Fibroblast of skin of left biceps (primary cell): ENCODE measurements around the gene FAM3D.

Experiments used
- DNase-seq, 2 experiments: peaks; one replicate each; pipeline ENCODE4 v3.0.0-alpha.2; 2013; ENCODE audit warnings: low read depth in 2 of 2

Gene FAM3D

GRCh38 chr3:58656631-58657030, 9.9 kb downstream of the FAM3D start:
- no peak for DNase-seq

GRCh38 chr3:58654466-58654865, 12.1 kb downstream of the FAM3D start:
- no peak for DNase-seq

GRCh38 chr3:58652624-58653023, 13.9 kb downstream of the FAM3D start:
- DNase-seq = no peak

- DNase-seq = no peak
These were observed 15.3 kb downstream of the FAM3D start for GRCh38 chr3:58651276-58651675.

- no peak for DNase-seq
These were observed 19.0 kb downstream of the FAM3D start for GRCh38 chr3:58647381-58648141.

- no peak for DNase-seq
These were observed 20.1 kb downstream of the FAM3D start for GRCh38 chr3:58646503-58646902.

GRCh38 chr3:58645726-58646125, 20.8 kb downstream of the FAM3D start:
- DNase-seq = no peak

GRCh38 chr3:58642846-58643245, 23.7 kb downstream of the FAM3D start:
- no peak for DNase-seq

GRCh38 chr3:58640700-58641372, 25.7 kb downstream of the FAM3D start:
- DNase-seq = peak; percentile 30 to 33

- no peak for DNase-seq
These were observed 26.7 kb downstream of the FAM3D start for GRCh38 chr3:58639842-58640241.

- no peak for DNase-seq
These were observed 27.6 kb downstream of the FAM3D start for GRCh38 chr3:58639001-58639400.

- no peak for DNase-seq
These were observed 28.0 kb downstream of the FAM3D start for GRCh38 chr3:58638591-58638990.

GRCh38 chr3:58637509-58637908, 29.1 kb downstream of the FAM3D start:
- DNase-seq = no peak

GRCh38 chr3:58635371-58636285, 30.9 kb downstream of the FAM3D start:
- no peak for DNase-seq

GRCh38 chr3:58633157-58633865, 33.3 kb downstream of the FAM3D start:
- no peak for DNase-seq

- DNase-seq = no peak
These were observed 34.8 kb downstream of the FAM3D start for GRCh38 chr3:58631742-58632141.

GRCh38 chr3:58630710-58631092, 35.9 kb downstream of the FAM3D start:
- no peak for DNase-seq

GRCh38 chr3:58630076-58630709, 36.4 kb downstream of the FAM3D start:
- DNase-seq = peak; percentile 21 to 30

GRCh38 chr3:58629629-58630028, 36.9 kb downstream of the FAM3D start:
- no peak for DNase-seq

- peak; percentile 99 for DNase-seq
These were observed 37.6 kb downstream of the FAM3D start for GRCh38 chr3:58628823-58629562.

- no peak for DNase-seq
These were observed 38.6 kb downstream of the FAM3D start for GRCh38 chr3:58627941-58628340.
